ENCODE data around the gene SMIM3.
"Not testable (repeated sequence)": the region's sequence is repeated elsewhere in the genome, so short reads cannot be mapped to it uniquely, and the experiment has no call there.

Gene SMIM3

DNA sequence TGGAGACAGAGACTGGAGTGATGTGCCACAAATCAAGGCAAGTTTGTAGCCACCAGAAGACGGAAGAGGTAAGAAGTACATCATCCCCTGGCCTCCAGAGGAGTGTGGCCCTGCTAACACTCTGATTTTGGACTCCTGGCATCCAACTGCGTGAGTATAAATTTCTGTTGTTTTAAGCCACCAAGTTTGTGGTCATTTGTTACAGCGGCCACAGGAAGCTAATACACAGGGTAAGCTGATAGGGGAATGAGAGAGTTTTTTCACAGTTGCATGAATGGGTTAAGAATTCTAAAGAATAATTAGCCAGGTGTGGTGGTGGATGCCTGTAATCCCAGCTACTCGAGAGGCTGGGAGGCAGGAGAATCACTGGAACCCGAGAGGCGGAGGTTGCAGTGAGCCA, 25.8 kb downstream of the SMIM3 start:
- H3K4me3 ChIP-seq (ENCODE audit: low read depth, low read length): no peak overlapping the region

GRCh38 chr5:150809363-150809762, 30.8 kb downstream of the SMIM3 start:
- H3K9me3 ChIP-seq (ENCODE audit: severe bottlenecking): peaks cover under 1% of the 10 kb centered on the region
- no peak overlapping the region for H3K27ac ChIP-seq
- TF ChIP-seq CTCF (IDR thresholded peaks at IDR 0.05; ENCODE audit: low read depth, low read length): no peak
- peaks cover 9% of the 10 kb centered on the region for H3K27me3 ChIP-seq (ENCODE audit: insufficient read depth, low read depth, severe bottlenecking)
- DNase-seq: no peak
- H3K4me3 ChIP-seq (ENCODE audit: low read depth, low read length): no peak overlapping the region
- H3K36me3 ChIP-seq: no peaks in the 10 kb centered on the region

More for the DNA sequence above, 25.8 kb downstream of the SMIM3 start:
- no peaks in the 10 kb centered on the region for H3K36me3 ChIP-seq
- no peak overlapping the region for H3K27ac ChIP-seq
- peaks cover 11% of the 10 kb centered on the region for H3K27me3 ChIP-seq (ENCODE audit: insufficient read depth, low read depth, severe bottlenecking)
- H3K9me3 ChIP-seq (ENCODE audit: severe bottlenecking): peaks cover 2% of the 10 kb centered on the region
- DNase-seq: no peak
- TF ChIP-seq CTCF (IDR thresholded peaks at IDR 0.05; ENCODE audit: low read depth, low read length): no peak

DNA sequence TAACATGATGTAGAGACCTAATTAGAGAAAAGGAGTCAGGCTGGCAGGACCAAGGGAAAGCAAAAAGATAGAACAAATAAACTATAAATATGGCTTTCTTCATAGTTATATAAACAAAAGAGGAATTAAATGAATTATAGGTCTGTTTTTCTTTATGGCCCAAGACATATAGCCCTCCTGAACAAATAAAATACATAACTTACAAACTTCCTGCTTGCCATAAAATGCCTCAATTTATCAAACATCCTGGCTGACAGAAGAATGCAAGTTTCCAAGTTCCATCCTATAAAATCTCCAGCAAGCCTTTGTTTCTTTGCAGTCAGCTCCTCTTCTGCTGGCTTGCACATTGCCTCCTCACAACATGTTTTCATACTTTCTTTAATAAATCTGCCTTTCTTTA, 36.5 kb downstream of the SMIM3 start:
- no peak for DNase-seq
- Histone ChIP-seq H3K9me3 (ENCODE audit: severe bottlenecking) (peaks cover 8% of the 10 kb centered on the region), H3K4me3 (ENCODE audit: low read depth, low read length) (no peak overlapping the region), H3K27me3 (ENCODE audit: insufficient read depth, low read depth, severe bottlenecking) (peaks cover 23% of the 10 kb centered on the region), H3K36me3 (no peaks in the 10 kb centered on the region), H3K27ac (no peak overlapping the region)
- no peak for TF ChIP-seq CTCF (IDR thresholded peaks at IDR 0.05; ENCODE audit: low read depth, low read length)

DNA sequence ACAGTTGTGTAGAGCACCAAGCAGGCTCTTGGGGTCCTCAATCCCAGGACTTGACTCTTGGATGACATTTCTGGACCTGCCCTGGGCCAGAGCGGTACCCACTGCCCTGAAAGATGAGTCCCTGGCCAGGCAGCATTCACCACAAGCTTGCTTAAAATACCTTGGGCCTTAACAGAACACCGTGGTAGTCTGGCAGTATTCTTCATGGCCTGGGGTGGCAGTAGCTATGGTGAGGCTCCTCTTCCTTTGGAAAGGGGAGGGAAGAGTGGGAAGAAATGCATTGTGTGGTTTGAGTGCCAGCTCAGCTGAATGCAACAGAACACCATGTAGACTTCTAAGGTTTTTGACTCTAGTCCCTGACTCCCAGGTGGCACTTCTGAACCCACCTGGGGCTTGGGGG, 38.4 kb downstream of the SMIM3 start:
- no peak for DNase-seq
- Histone ChIP-seq H3K27ac (no peak overlapping the region), H3K9me3 (ENCODE audit: severe bottlenecking) (peaks cover 12% of the 10 kb centered on the region), H3K36me3 (no peaks in the 10 kb centered on the region), H3K27me3 (ENCODE audit: insufficient read depth, low read depth, severe bottlenecking) (peaks cover 23% of the 10 kb centered on the region), H3K4me3 (ENCODE audit: low read depth, low read length) (no peak overlapping the region)
- TF ChIP-seq CTCF (IDR thresholded peaks at IDR 0.05; ENCODE audit: low read depth, low read length): no peak

DNA sequence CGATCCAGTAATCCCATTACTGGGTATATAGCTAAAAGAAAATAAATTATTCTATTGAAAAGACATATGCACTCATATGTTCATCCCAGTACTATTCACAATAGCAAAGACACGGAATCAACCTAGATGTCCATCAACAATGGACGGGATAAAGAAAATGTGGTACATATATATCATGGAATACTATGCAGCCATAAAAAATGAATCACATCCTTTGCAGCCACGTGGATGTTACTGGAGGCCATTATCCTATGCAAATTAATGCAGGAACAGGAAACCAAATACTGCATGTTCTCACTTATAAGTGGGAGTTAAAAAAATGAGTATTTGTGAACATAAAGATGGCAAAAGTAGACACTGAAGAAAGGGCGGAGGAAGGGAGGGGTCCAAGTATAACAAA, 51.2 kb downstream of the SMIM3 start:
- Histone ChIP-seq H3K9me3 (ENCODE audit: severe bottlenecking) (peaks cover 14% of the 10 kb centered on the region), H3K4me3 (ENCODE audit: low read depth, low read length) (no peak overlapping the region), H3K36me3 (no peaks in the 10 kb centered on the region), H3K27me3 (ENCODE audit: insufficient read depth, low read depth, severe bottlenecking) (no peaks in the 10 kb centered on the region), H3K27ac (no peak overlapping the region)
- DNase-seq: no peak
- no peak for TF ChIP-seq CTCF (IDR thresholded peaks at IDR 0.05; ENCODE audit: low read depth, low read length)

- H3K36me3 ChIP-seq; H3K27ac ChIP-seq; DNase-seq; H3K27me3 ChIP-seq (ENCODE audit: insufficient read depth, low read depth, severe bottlenecking); H3K4me3 ChIP-seq (ENCODE audit: low read depth, low read length): not testable (repeated sequence)
- H3K9me3 ChIP-seq (ENCODE audit: severe bottlenecking): peaks cover 14% of the 10 kb centered on the region
Measured at GRCh38 chr5:150831821-150832220, 53.3 kb downstream of the SMIM3 start.
